Parathyroid adenoma (tissue), 2 donors: Measurements from ENCODE around the gene KIZ.
A peak's percentile ranks its signal among the peaks of the same experiment; 100 is the strongest.

Experiments used
- H2AFZ ChIP-seq: fragments of 300-600 bp; sonication (generic); one replicate; pipeline ENCODE4 v1.7.0; 2017; ENCODE audit warnings: antibody characterized with exemption, mild to moderate bottlenecking
- H3K27ac ChIP-seq: fragments of 300-600 bp; sonication (generic); one replicate; pipeline ENCODE4 v1.7.0; 2017
- H3K27me3 ChIP-seq: fragments of 300-600 bp; sonication (generic); one replicate; pipeline ENCODE4 v1.7.0; 2017; ENCODE audit warnings: low read length; ENCODE audit not compliant: control insufficient read depth, insufficient read depth
- H3K36me3 ChIP-seq: fragments of 300-600 bp; sonication (generic); one replicate; pipeline ENCODE4 v1.7.0; 2017; ENCODE audit warnings: low read length; ENCODE audit not compliant: control insufficient read depth, insufficient read depth
- H3K4me1 ChIP-seq: fragments of 300-600 bp; sonication (generic); one replicate; pipeline ENCODE4 v1.7.0; 2017; ENCODE audit warnings: control low read depth
- H3K4me2 ChIP-seq: fragments of 300-600 bp; sonication (generic); one replicate; pipeline ENCODE4 v1.7.0; 2017; ENCODE audit warnings: low read length
- H3K4me3 ChIP-seq: fragments of 300-600 bp; sonication (generic); one replicate; pipeline ENCODE4 v1.7.0; 2017; ENCODE audit warnings: low read depth, low read length
- H3K79me2 ChIP-seq: fragments of 300-600 bp; sonication (generic); one replicate; pipeline ENCODE4 v1.7.0; 2017; ENCODE audit warnings: control low read depth
- H3K9ac ChIP-seq: fragments of 300-600 bp; sonication (generic); one replicate; pipeline ENCODE4 v1.7.0; 2017; ENCODE audit warnings: mild to moderate bottlenecking
- H3K9me3 ChIP-seq: fragments of 300-600 bp; sonication (generic); one replicate; pipeline ENCODE4 v1.7.0; 2017; ENCODE audit warnings: low read length; ENCODE audit not compliant: control insufficient read depth
- CTCF ChIP-seq: fragments of 300-600 bp; sonication (generic); IDR thresholded peaks from one replicate; pipeline ENCODE4 v1.7.0; 2017; ENCODE audit warnings: antibody characterized with exemption, mild to moderate bottlenecking
- donor health status: primary hyperparathyroidism.

The KIZ gene

GRCh38 chr20:21096321-21097043 is 29.4 kb upstream of the KIZ start:
- H3K4me2 ChIP-seq, result no peak overlapping the region
- H3K27me3 ChIP-seq, result peaks cover 28% of the 10 kb centered on the region
- TF ChIP-seq CTCF, result no peak
- H3K27ac ChIP-seq, result no peak overlapping the region
- H3K4me1 ChIP-seq, result peaks cover 5% of the 10 kb centered on the region
- H3K79me2 ChIP-seq, result no peaks in the 10 kb centered on the region
- H2AFZ ChIP-seq, result no peak overlapping the region
- no peak overlapping the region for H3K4me3 ChIP-seq
- H3K9me3 ChIP-seq, result no peaks in the 10 kb centered on the region
- no peaks in the 10 kb centered on the region for H3K36me3 ChIP-seq
- H3K9ac ChIP-seq, result no peak overlapping the region

- Histone ChIP-seq H3K9ac (no peak overlapping the region), H3K4me3 (peak overlapping the region; percentile 7), H3K4me1 (peaks cover 5% of the 10 kb centered on the region), H3K9me3 (no peaks in the 10 kb centered on the region), H3K27ac (no peak overlapping the region), H3K36me3 (no peaks in the 10 kb centered on the region), H2AFZ (peak overlapping the region; percentile 13), H3K4me2 (peak overlapping the region; percentile 27), H3K79me2 (no peaks in the 10 kb centered on the region), H3K27me3 (peaks cover 40% of the 10 kb centered on the region)
- no peak for TF ChIP-seq CTCF
Observed at GRCh38 chr20:21099751-21100577, 25.9 kb upstream of the KIZ start.

GRCh38 chr20:21100578-21101452 is 25.1 kb upstream of the KIZ start:
- Histone ChIP-seq H3K4me1 (peaks cover 5% of the 10 kb centered on the region), H3K27ac (no peak overlapping the region), H3K4me2 (peak overlapping the region; percentile 19)

GRCh38 chr20:21101453-21101931 is 24.4 kb upstream of the KIZ start:
- H3K9me3 ChIP-seq, result no peaks in the 10 kb centered on the region
- no peak overlapping the region for H3K4me3 ChIP-seq
- peak overlapping the region; percentile 19 for H3K4me2 ChIP-seq
- no peak overlapping the region for H3K9ac ChIP-seq
- H3K79me2 ChIP-seq, result no peaks in the 10 kb centered on the region
- no peak overlapping the region for H2AFZ ChIP-seq
- H3K36me3 ChIP-seq, result no peaks in the 10 kb centered on the region
- peaks cover 46% of the 10 kb centered on the region for H3K27me3 ChIP-seq
- no peak overlapping the region for H3K27ac ChIP-seq
- TF ChIP-seq CTCF, result no peak
- peaks cover 5% of the 10 kb centered on the region for H3K4me1 ChIP-seq

More at GRCh38 chr20:21100578-21101452, 25.1 kb upstream of the KIZ start:
- Histone ChIP-seq H3K79me2 (no peaks in the 10 kb centered on the region), H2AFZ (peak overlapping the region; percentile 52), H3K27me3 (peaks cover 45% of the 10 kb centered on the region), H3K4me3 (peak overlapping the region; percentile 7), H3K9me3 (no peaks in the 10 kb centered on the region), H3K36me3 (no peaks in the 10 kb centered on the region), H3K9ac (no peak overlapping the region)
- no peak for TF ChIP-seq CTCF
